Eye (tissue), 1 donor: ENCODE measurements around the gene CRISPLD2.

Experiments used
- DNase-seq: peaks from one replicate; pipeline ENCODE4 v3.0.0-alpha.2; 2015

Gene CRISPLD2

GRCh38 chr16:84940670-84941551 lies 121.1 kb downstream of the CRISPLD2 start:
- peak; percentile 48 for DNase-seq

- DNase-seq = no peak
Measured at GRCh38 chr16:84941921-84942320, 122.1 kb downstream of the CRISPLD2 start.

GRCh38 chr16:84942786-84943185 lies 123.0 kb downstream of the CRISPLD2 start:
- no peak for DNase-seq

- DNase-seq = no peak
Measured at GRCh38 chr16:84943620-84944019, 123.8 kb downstream of the CRISPLD2 start.

GRCh38 chr16:84947022-84947421 lies 127.2 kb downstream of the CRISPLD2 start:
- DNase-seq = no peak

- no peak for DNase-seq
Measured at GRCh38 chr16:84947996-84948850, 128.4 kb downstream of the CRISPLD2 start.

GRCh38 chr16:84948851-84949610 lies 129.2 kb downstream of the CRISPLD2 start:
- no peak for DNase-seq

- DNase-seq = no peak
Measured at GRCh38 chr16:84949772-84950436, 130.1 kb downstream of the CRISPLD2 start.

GRCh38 chr16:84950906-84951305 lies 131.1 kb downstream of the CRISPLD2 start:
- no peak for DNase-seq

- DNase-seq = peak; percentile 95
Measured at GRCh38 chr16:84952335-84953189, 132.8 kb downstream of the CRISPLD2 start.

GRCh38 chr16:84953190-84953746 lies 133.5 kb downstream of the CRISPLD2 start:
- no peak for DNase-seq

- no peak for DNase-seq
Measured at GRCh38 chr16:84955427-84955826, 135.6 kb downstream of the CRISPLD2 start.

GRCh38 chr16:84957192-84957591 lies 137.4 kb downstream of the CRISPLD2 start:
- no peak for DNase-seq

GRCh38 chr16:84957792-84958191 lies 138.0 kb downstream of the CRISPLD2 start:
- no peak for DNase-seq
